C4-2B (cell line): ENCODE results near the gene TXN2.
A peak's percentile ranks its signal among the peaks of the same experiment; 100 is the strongest.

Experiments
- H3K27ac ChIP-seq: fragments of 450-650 bp; 2 replicates; pipeline ENCODE4 v1.5.1; 2017
- CTCF ChIP-seq: fragments of 450-650 bp; conservative IDR thresholded peaks from 2 replicates; pipeline ENCODE4 v1.5.1; 2017; ENCODE audit warnings: mild to moderate bottlenecking
- ZFX ChIP-seq: fragments of 450-650 bp; IDR thresholded peaks from 2 replicates; pipeline ENCODE4 v1.6.1; 2017

TXN2 gene

GRCh38 chr22:36512991-36513390 is 31.6 kb upstream of the TXN2 start:
- no peak overlapping the region for H3K27ac ChIP-seq
- TF ChIP-seq CTCF: no peak
- no peak for TF ChIP-seq ZFX

- TF ChIP-seq ZFX (no peak), CTCF (no peak)
- no peak overlapping the region for H3K27ac ChIP-seq
These were observed 30.9 kb upstream of the TXN2 start for GRCh38 chr22:36512333-36512732.

- TF ChIP-seq CTCF (no peak; the same call in 1 of the 2 replicates), ZFX (no peak)
- no peak overlapping the region for H3K27ac ChIP-seq
These were observed 29.8 kb upstream of the TXN2 start for GRCh38 chr22:36510966-36511881.

- H3K27ac ChIP-seq: no peak overlapping the region
- TF ChIP-seq ZFX: no peak
- TF ChIP-seq CTCF: no peak
These were observed 28.9 kb upstream of the TXN2 start for GRCh38 chr22:36510384-36510783.

GRCh38 chr22:36507518-36508010 is 26.1 kb upstream of the TXN2 start:
- TF ChIP-seq CTCF (no peak), ZFX (no peak)
- H3K27ac ChIP-seq: peak overlapping the region; percentile 99

GRCh38 chr22:36506637-36507517 is 25.4 kb upstream of the TXN2 start, which contains the start of gene FOXRED2:
TSS of gene FOXRED2 (minus strand) at chr22:36507040. CDS start at chr22:36506422, 618 bp downstream.
- TF ChIP-seq CTCF: no peak
- peak; percentile 73 for TF ChIP-seq ZFX
- peak within 1 kb of the TSS; percentile 99 for H3K27ac ChIP-seq
